ENCODE results near the gene PHLDA2.

Gene PHLDA2

GRCh38 chr11:2929531-2929949 is 320 bp upstream of the PHLDA2 start:
- Histone ChIP-seq H2AFZ (ENCODE audit: low read length, unreplicated experiment) (peak overlapping the region; percentile 78), H3K36me3 (ENCODE audit: insufficient read depth, low read length) (no peaks in the 10 kb centered on the region), H3K4me3 (ENCODE audit: low read depth, low read length) (peak overlapping the region; percentile 99), H3K27ac (ENCODE audit: low read depth, low read length) (peak overlapping the region; percentile 88), H3K79me2 (ENCODE audit: control insufficient read depth, insufficient read depth, low read length, unreplicated experiment) (peaks cover 30% of the 10 kb centered on the region), H3K27me3 (ENCODE audit: insufficient read depth, low read length) (no peaks in the 10 kb centered on the region), H3K4me1 (ENCODE audit: control insufficient read depth, insufficient read depth, low read length, unreplicated experiment) (peaks cover 28% of the 10 kb centered on the region)

DNA sequence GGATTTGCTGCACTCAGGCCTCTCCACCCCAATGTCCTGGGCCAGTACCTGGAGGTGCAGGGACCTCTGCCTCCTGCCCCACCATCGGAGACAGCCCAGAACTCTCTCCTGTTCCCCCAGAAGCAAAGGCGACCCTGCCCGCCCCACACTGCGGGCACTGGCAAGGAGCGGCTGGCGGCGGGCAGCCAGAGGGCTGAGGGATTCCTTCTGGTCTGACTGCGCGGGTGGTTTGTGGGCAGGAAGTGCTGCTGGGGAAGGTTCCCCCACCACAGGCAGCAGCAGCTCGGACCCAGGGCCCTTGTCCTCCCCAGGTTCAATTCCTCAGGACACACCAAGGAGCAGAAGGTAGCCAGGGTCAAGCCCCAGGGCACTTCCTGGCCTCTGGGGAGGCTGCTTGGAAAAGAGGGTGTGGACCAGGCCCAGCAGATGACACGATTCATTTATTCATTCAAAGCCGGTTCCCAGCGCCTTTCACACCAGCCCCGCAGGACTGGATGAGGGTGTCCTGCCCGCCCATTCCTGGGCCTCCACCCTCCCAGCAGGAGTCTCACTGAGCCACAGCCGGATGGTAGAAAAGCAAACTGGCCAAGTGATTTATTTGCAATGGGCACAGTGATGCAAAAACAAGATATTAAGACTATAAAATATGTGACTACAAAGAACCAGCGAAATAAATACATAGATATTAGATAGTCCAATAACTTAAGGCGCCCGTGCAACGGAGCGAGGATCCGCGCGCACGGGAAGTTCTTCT is 1.2 kb downstream of the PHLDA2 start:
- no peaks in the 10 kb centered on the region for H3K27me3 ChIP-seq (ENCODE audit: insufficient read depth, low read length)
- H2AFZ ChIP-seq (ENCODE audit: low read length, unreplicated experiment): no peak overlapping the region
- peaks cover 19% of the 10 kb centered on the region for H3K4me1 ChIP-seq (ENCODE audit: control insufficient read depth, insufficient read depth, low read length, unreplicated experiment)
- peaks cover 30% of the 10 kb centered on the region for H3K79me2 ChIP-seq (ENCODE audit: control insufficient read depth, insufficient read depth, low read length, unreplicated experiment)
- H3K27ac ChIP-seq (ENCODE audit: low read depth, low read length): no peak overlapping the region
- H3K4me3 ChIP-seq (ENCODE audit: low read depth, low read length): peak overlapping the region; percentile 99
- no peaks in the 10 kb centered on the region for H3K36me3 ChIP-seq (ENCODE audit: insufficient read depth, low read length)

GRCh38 chr11:2927121-2927800 is 2.0 kb downstream of the PHLDA2 start:
- Histone ChIP-seq H3K4me1 (ENCODE audit: control insufficient read depth, insufficient read depth, low read length, unreplicated experiment) (peaks cover 12% of the 10 kb centered on the region), H3K36me3 (ENCODE audit: insufficient read depth, low read length) (no peaks in the 10 kb centered on the region), H2AFZ (ENCODE audit: low read length, unreplicated experiment) (no peak overlapping the region), H3K4me3 (ENCODE audit: low read depth, low read length) (peak overlapping the region; percentile 99), H3K79me2 (ENCODE audit: control insufficient read depth, insufficient read depth, low read length, unreplicated experiment) (peaks cover 30% of the 10 kb centered on the region), H3K27me3 (ENCODE audit: insufficient read depth, low read length) (no peaks in the 10 kb centered on the region), H3K27ac (ENCODE audit: low read depth, low read length) (no peak overlapping the region)

- no peaks in the 10 kb centered on the region for H3K27me3 ChIP-seq (ENCODE audit: insufficient read depth, low read length)
- H3K27ac ChIP-seq (ENCODE audit: low read depth, low read length): no peak overlapping the region
- H3K4me1 ChIP-seq (ENCODE audit: control insufficient read depth, insufficient read depth, low read length, unreplicated experiment): peaks cover 12% of the 10 kb centered on the region
Observed at GRCh38 chr11:2926611-2927051, 2.6 kb downstream of the PHLDA2 start.

GRCh38 chr11:2924821-2925675 is 4.2 kb downstream of the PHLDA2 start:
- Histone ChIP-seq H3K4me1 (ENCODE audit: control insufficient read depth, insufficient read depth, low read length, unreplicated experiment) (peaks cover 12% of the 10 kb centered on the region), H3K36me3 (ENCODE audit: insufficient read depth, low read length) (no peaks in the 10 kb centered on the region)

More at GRCh38 chr11:2926611-2927051, 2.6 kb downstream of the PHLDA2 start:
- no peak overlapping the region for H2AFZ ChIP-seq (ENCODE audit: low read length, unreplicated experiment)
- no peaks in the 10 kb centered on the region for H3K36me3 ChIP-seq (ENCODE audit: insufficient read depth, low read length)
- peaks cover 30% of the 10 kb centered on the region for H3K79me2 ChIP-seq (ENCODE audit: control insufficient read depth, insufficient read depth, low read length, unreplicated experiment)
- peak overlapping the region; percentile 99; the same call in 1 of the 2 replicates for H3K4me3 ChIP-seq (ENCODE audit: low read depth, low read length)

GRCh38 chr11:2924381-2924780 is 4.8 kb downstream of the PHLDA2 start:
- Histone ChIP-seq H3K4me3 (ENCODE audit: low read depth, low read length) (no peak overlapping the region), H3K4me1 (ENCODE audit: control insufficient read depth, insufficient read depth, low read length, unreplicated experiment) (peaks cover 12% of the 10 kb centered on the region), H3K27ac (ENCODE audit: low read depth, low read length) (no peak overlapping the region), H2AFZ (ENCODE audit: low read length, unreplicated experiment) (no peak overlapping the region), H3K27me3 (ENCODE audit: insufficient read depth, low read length) (no peaks in the 10 kb centered on the region), H3K79me2 (ENCODE audit: control insufficient read depth, insufficient read depth, low read length, unreplicated experiment) (peaks cover 30% of the 10 kb centered on the region), H3K36me3 (ENCODE audit: insufficient read depth, low read length) (no peaks in the 10 kb centered on the region)

More at GRCh38 chr11:2924821-2925675, 4.2 kb downstream of the PHLDA2 start:
- Histone ChIP-seq H3K27me3 (ENCODE audit: insufficient read depth, low read length) (no peaks in the 10 kb centered on the region), H2AFZ (ENCODE audit: low read length, unreplicated experiment) (no peak overlapping the region), H3K27ac (ENCODE audit: low read depth, low read length) (no peak overlapping the region), H3K4me3 (ENCODE audit: low read depth, low read length) (no peak overlapping the region), H3K79me2 (ENCODE audit: control insufficient read depth, insufficient read depth, low read length, unreplicated experiment) (peaks cover 30% of the 10 kb centered on the region)

DNA sequence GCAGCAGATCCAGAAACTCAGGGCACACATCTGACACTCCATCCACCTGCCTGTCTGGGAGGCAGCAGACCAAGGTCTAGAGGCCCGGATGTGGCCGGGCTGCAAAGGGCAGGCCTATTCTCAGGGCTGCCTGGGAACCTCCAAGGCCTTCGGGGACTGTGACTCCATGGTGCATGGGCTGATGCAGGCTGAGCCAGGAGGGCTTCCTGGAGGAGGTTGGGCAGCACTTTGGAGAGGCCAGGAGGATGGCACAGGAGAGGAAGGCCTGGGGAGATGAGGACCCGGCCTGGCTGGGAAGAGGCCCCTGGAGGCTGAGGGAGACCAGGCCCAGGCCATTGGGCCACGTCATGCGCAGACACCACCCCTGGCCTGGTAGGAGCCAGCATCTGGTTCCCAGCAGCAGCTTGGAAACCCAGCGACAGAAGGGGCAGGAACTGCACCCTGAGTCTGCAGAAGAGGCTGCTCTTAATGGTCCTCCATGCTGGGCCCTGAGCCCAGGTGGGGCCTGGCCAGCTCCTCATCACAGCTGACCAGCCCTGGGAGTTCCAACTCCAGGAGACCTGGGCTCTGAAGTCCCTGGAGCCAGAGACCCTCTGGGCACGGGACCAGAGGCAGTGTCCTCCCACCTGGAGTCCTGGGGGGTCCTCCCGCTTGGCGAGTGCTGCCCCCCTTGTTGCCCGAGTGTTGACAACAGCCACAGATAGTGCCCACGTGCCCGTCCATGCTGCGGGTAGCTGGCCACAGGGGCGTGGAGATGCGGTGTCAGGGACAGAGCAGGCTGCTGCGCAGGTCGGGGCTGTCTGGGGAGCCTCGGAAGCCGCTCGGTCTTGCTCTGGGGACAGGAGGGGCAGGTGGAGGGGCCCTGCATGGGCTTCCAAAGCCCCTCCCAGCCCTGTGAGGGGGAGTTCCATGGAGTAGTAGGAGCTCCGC is 5.5 kb downstream of the PHLDA2 start:
- H2AFZ ChIP-seq (ENCODE audit: low read length, unreplicated experiment): no peak overlapping the region
- no peak overlapping the region for H3K27ac ChIP-seq (ENCODE audit: low read depth, low read length)

GRCh38 chr11:2922655-2923054 is 6.6 kb downstream of the PHLDA2 start:
- Histone ChIP-seq H3K4me1 (ENCODE audit: control insufficient read depth, insufficient read depth, low read length, unreplicated experiment) (peaks cover 9% of the 10 kb centered on the region), H3K4me3 (ENCODE audit: low read depth, low read length) (no peak overlapping the region), H2AFZ (ENCODE audit: low read length, unreplicated experiment) (no peak overlapping the region), H3K27me3 (ENCODE audit: insufficient read depth, low read length) (no peaks in the 10 kb centered on the region), H3K36me3 (ENCODE audit: insufficient read depth, low read length) (no peaks in the 10 kb centered on the region), H3K27ac (ENCODE audit: low read depth, low read length) (no peak overlapping the region), H3K79me2 (ENCODE audit: control insufficient read depth, insufficient read depth, low read length, unreplicated experiment) (peaks cover 15% of the 10 kb centered on the region)

More for the DNA sequence above, 5.5 kb downstream of the PHLDA2 start:
- Histone ChIP-seq H3K27me3 (ENCODE audit: insufficient read depth, low read length) (no peaks in the 10 kb centered on the region), H3K79me2 (ENCODE audit: control insufficient read depth, insufficient read depth, low read length, unreplicated experiment) (peaks cover 26% of the 10 kb centered on the region), H3K4me1 (ENCODE audit: control insufficient read depth, insufficient read depth, low read length, unreplicated experiment) (peaks cover 12% of the 10 kb centered on the region), H3K4me3 (ENCODE audit: low read depth, low read length) (no peak overlapping the region), H3K36me3 (ENCODE audit: insufficient read depth, low read length) (no peaks in the 10 kb centered on the region)

- Histone ChIP-seq H3K27ac (ENCODE audit: low read depth, low read length) (no peak overlapping the region), H3K79me2 (ENCODE audit: control insufficient read depth, insufficient read depth, low read length, unreplicated experiment) (peaks cover 8% of the 10 kb centered on the region), H3K4me3 (ENCODE audit: low read depth, low read length) (no peak overlapping the region), H2AFZ (ENCODE audit: low read length, unreplicated experiment) (no peak overlapping the region), H3K4me1 (ENCODE audit: control insufficient read depth, insufficient read depth, low read length, unreplicated experiment) (peaks cover 2% of the 10 kb centered on the region), H3K36me3 (ENCODE audit: insufficient read depth, low read length) (no peaks in the 10 kb centered on the region), H3K27me3 (ENCODE audit: insufficient read depth, low read length) (no peaks in the 10 kb centered on the region)
Observed at GRCh38 chr11:2921742-2922493, 7.3 kb downstream of the PHLDA2 start.
